HepG2 (cell line): ENCODE results near the gene GHR. TPM values are rescaled to one million over a fixed set of nuclear protein-coding genes. Genes with fewer than 3 reads are reported as not detected.

Experiments
- ATAC-seq: fragments of 200-7000 bp; cut with Tn5 transposase; 3 replicates; pipeline ENCODE4 v1.9.1; 2020; ENCODE audit warnings: mild to moderate bottlenecking, moderate library complexity
- BruUV-seq: library from RNA; stranded (reverse); fragments of 400-500 nt; replicated peaks from 2 replicates; lab custom pipeline; 2021; lab: Mats Ljungman, UMichigan
- CTCF ChIA-PET: fragments of 300-600 bp; formaldehyde crosslinking; extraction: SDS; loops from one replicate; lab custom pipeline; 2021; ENCODE audit warnings: low total read pairs, inconsistent platforms, low intra/inter-chr PET ratio; lab: Yijun Ruan, JAX
- POLR2A ChIA-PET: fragments of 350-600 bp; sonication (Branson Sonifier 250); formaldehyde crosslinking; loops from one replicate; lab custom pipeline; 2020; ENCODE audit warnings: antibody characterized with exemption, inconsistent platforms; lab: Yijun Ruan, JAX
- DNase-seq: peaks from one replicate; pipeline ENCODE4 v3.0.0-alpha.2; 2015; ENCODE audit warnings: low spot score
- FAIRE-seq: peaks from 3 replicates; lab custom pipeline; 2011; peaks lifted over from hg19 to GRCh38; lab: Jason Lieb, UNC
- H2AFZ ChIP-seq: one replicate; pipeline ENCODE4 v1.6.1; 2011; ENCODE audit warnings: low read length, inconsistent platforms
- H3K27ac ChIP-seq: fragments of 300-600 bp; 3 replicates; pipeline ENCODE4 v1.8.0; 2011; ENCODE audit warnings: mixed run types, mild to moderate bottlenecking, mixed read lengths, low read length, inconsistent platforms; ENCODE audit not compliant: insufficient read depth; ENCODE audit errors: extremely low read length
- H3K27me3 ChIP-seq, 2 experiments: fragments of 200-600 bp in 1 of 2; 2 replicates in 1 of 2; 3 replicates in 1 of 2; pipeline versions ENCODE4 v1.6.0 to v1.8.0; 2011; ENCODE audit warnings: low read length in 2 of 2, mild to moderate bottlenecking in 2 of 2, moderate library complexity in 2 of 2, inconsistent platforms in 1 of 2; ENCODE audit not compliant: insufficient read depth in 2 of 2, control insufficient read depth in 1 of 2
- H3K36me3 ChIP-seq, 2 experiments: fragments of 200-600 bp in 1 of 2; replicated peaks in 1 of 2; 2 replicates in 1 of 2; 3 replicates in 1 of 2; pipeline versions ENCODE4 v1.5.1 to v1.8.0; 2011; ENCODE audit warnings: low read length in 2 of 2, inconsistent platforms in 1 of 2; ENCODE audit not compliant: insufficient read depth in 2 of 2, control insufficient read depth in 1 of 2
- H3K4me1 ChIP-seq: 2 replicates; pipeline ENCODE4 v1.5.1; 2012; ENCODE audit warnings: low read length, inconsistent platforms; ENCODE audit not compliant: insufficient read depth
- H3K4me2 ChIP-seq: 2 replicates; pipeline ENCODE4 v1.6.0; 2011; ENCODE audit warnings: low read depth, low read length, inconsistent platforms
- H3K4me3 ChIP-seq, 3 experiments: fragments of 200-600 bp in 1 of 3; sonication (generic), shearing (Covaris generic) in 1 of 3; replicated peaks in 1 of 3; 2 replicates each; pipeline ENCODE4 v1.5.1; 2011 to 2016; ENCODE audit warnings: low read length in 3 of 3, inconsistent platforms in 2 of 3, low read depth in 2 of 3, mild to moderate bottlenecking in 2 of 3, control low read depth in 1 of 3, mixed read lengths in 1 of 3; ENCODE audit not compliant: insufficient read depth in 1 of 3
- H3K79me2 ChIP-seq: one replicate; pipeline ENCODE4 v1.6.1; 2011; ENCODE audit warnings: low read length, inconsistent platforms; ENCODE audit not compliant: insufficient read depth
- H3K9ac ChIP-seq: 2 replicates; pipeline ENCODE4 v1.6.0; 2011; ENCODE audit warnings: mild to moderate bottlenecking, low read depth, low read length, inconsistent platforms; ENCODE audit not compliant: insufficient read depth
- H3K9me3 ChIP-seq: 2 replicates; pipeline ENCODE4 v1.5.1; 2012; ENCODE audit warnings: mild to moderate bottlenecking, low read length
- H4K20me1 ChIP-seq: 2 replicates; pipeline ENCODE4 v1.6.0; 2011; ENCODE audit warnings: inconsistent platforms, mild to moderate bottlenecking, low read length, moderate library complexity; ENCODE audit not compliant: insufficient read depth
- CBX5 ChIP-seq: sonication (generic); formaldehyde crosslinking; IDR thresholded peaks from 2 replicates; pipeline ENCODE4 v1.4.0; 2020; ENCODE audit warnings: missing genetic modification reagents, borderline replicate concordance
- ETV5 ChIP-seq: IDR thresholded peaks from 2 replicates; pipeline ENCODE4 v1.6.1; 2018; ENCODE audit warnings: missing biosample characterization, missing genetic modification reagents, inconsistent platforms, borderline replicate concordance
- HNRNPK ChIP-seq: fragments of 200-400 bp; formaldehyde crosslinking; IDR thresholded peaks from 2 replicates; pipeline ENCODE4 v1.6.1; 2018; ENCODE audit warnings: low read length, low read depth, moderate library complexity, mild to moderate bottlenecking; ENCODE audit not compliant: poor library complexity, severe bottlenecking
- KLF13 ChIP-seq: sonication (generic); formaldehyde crosslinking; IDR thresholded peaks from 2 replicates; pipeline ENCODE4 v1.4.0; 2020; ENCODE audit warnings: mild to moderate bottlenecking, missing genetic modification reagents
- MED13 ChIP-seq: sonication (generic); formaldehyde crosslinking; IDR thresholded peaks from 2 replicates; pipeline ENCODE4 v1.5.0; 2020; ENCODE audit warnings: missing genetic modification reagents
- MIXL1 ChIP-seq: IDR thresholded peaks from 2 replicates; pipeline ENCODE4 v1.6.1; 2016
- NFYB ChIP-seq: sonication (generic); formaldehyde crosslinking; IDR thresholded peaks from 2 replicates; pipeline ENCODE4 v1.4.0; 2020; ENCODE audit warnings: missing genetic modification reagents
- NKX3-1 ChIP-seq: sonication (generic); formaldehyde crosslinking; IDR thresholded peaks from 2 replicates; pipeline ENCODE4 v1.5.0; 2020; ENCODE audit warnings: missing genetic modification reagents
- SAP130 ChIP-seq: IDR thresholded peaks from 2 replicates; pipeline ENCODE4 v1.6.1; 2016; ENCODE audit warnings: low read depth
- SOX5 ChIP-seq: IDR thresholded peaks from 2 replicates; pipeline ENCODE4 v1.6.1; 2016; ENCODE audit warnings: borderline replicate concordance
- SRY ChIP-seq: sonication (generic); formaldehyde crosslinking; IDR thresholded peaks from 2 replicates; pipeline ENCODE4 v1.8.0; 2022; ENCODE audit warnings: mild to moderate bottlenecking, missing genetic modification reagents
- ZBTB25 ChIP-seq: IDR thresholded peaks from 2 replicates; pipeline ENCODE4 v1.6.1; 2018; ENCODE audit warnings: missing genetic modification reagents
- ZBTB7B ChIP-seq: sonication (generic); formaldehyde crosslinking; IDR thresholded peaks from 2 replicates; pipeline ENCODE4 v1.4.0; 2020; ENCODE audit warnings: missing genetic modification reagents
- ZMYM3 ChIP-seq: sonication (generic); formaldehyde crosslinking; IDR thresholded peaks from 2 replicates; pipeline ENCODE4 v1.5.1; 2020; ENCODE audit warnings: mild to moderate bottlenecking, missing genetic modification reagents
- ZNF101 ChIP-seq: sonication (generic); formaldehyde crosslinking; IDR thresholded peaks from 2 replicates; pipeline ENCODE4 v1.4.0; 2020; ENCODE audit warnings: mild to moderate bottlenecking, low read depth, missing genetic modification reagents, borderline replicate concordance
- ZNF260 ChIP-seq: sonication (generic); formaldehyde crosslinking; IDR thresholded peaks from 2 replicates; pipeline ENCODE4 v1.4.0; 2020; ENCODE audit warnings: missing genetic modification reagents, low read depth, mild to moderate bottlenecking, borderline replicate concordance
- ZNF354B ChIP-seq: sonication (generic); formaldehyde crosslinking; IDR thresholded peaks from 2 replicates; pipeline ENCODE4 v1.8.0; 2022; ENCODE audit warnings: mild to moderate bottlenecking, missing genetic modification reagents
- ZNF383 ChIP-seq: sonication (generic); formaldehyde crosslinking; IDR thresholded peaks from 2 replicates; pipeline ENCODE4 v1.4.0; 2020; ENCODE audit warnings: missing genetic modification reagents, mild to moderate bottlenecking, borderline replicate concordance
- ZNF550 ChIP-seq: sonication (generic); formaldehyde crosslinking; IDR thresholded peaks from 2 replicates; pipeline ENCODE4 v1.4.0; 2020; ENCODE audit warnings: mild to moderate bottlenecking, missing genetic modification reagents, borderline replicate concordance
- ZNF687 ChIP-seq: sonication (generic); formaldehyde crosslinking; IDR thresholded peaks from 2 replicates; pipeline ENCODE4 v1.5.1; 2020; ENCODE audit warnings: mild to moderate bottlenecking, missing genetic modification reagents, moderate library complexity
- WGBS: methylation state at CpG from one replicate; pipeline ENCODE4 v1.1.6; 2017; ENCODE audit warnings: low lambda C conversion rate; 5-methylcytosine and 5-hydroxymethylcytosine counted together
- in situ Hi-C: cut with HindIII; loops from 2 replicates; pipeline ENCODE4 v1.10.0; 2017; ENCODE audit warnings: low pct_unique_long_range_greater_than_20kb; ENCODE audit not compliant: extremely low pct_ligation_motif_present
- intact Hi-C: fragments of 100-400 bp; cut with micrococcal nuclease; formaldehyde crosslinking; loops from one replicate; pipeline ENCODE4 v1.10.0; 2022; ENCODE audit not compliant: unreplicated experiment
- polyA plus RNA-seq, 8 experiments: library from polyadenylated mRNA; depleted of rRNA in 3 of 8; stranded (reverse) in 7 of 8; unstranded in 1 of 8; fragments of >200 nt; fragmentation: Illumina TruSeq in 4 of 8; extraction: Trizol in 4 of 8; gene quantifications; 2 replicates each; pipeline versions ENCODE4 v1.2.1 to v1.2.3, GENCODE V29; 2011 to 2016; ENCODE audit warnings: low read depth in 4 of 8, missing spikeins in 1 of 8, mixed read lengths in 1 of 8; ENCODE audit not compliant: insufficient read depth in 1 of 8
- total RNA-seq, 5 experiments: library from RNA; depleted of rRNA; stranded (reverse); fragments of >200 nt; fragmentation: Illumina TruSeq; extraction: Trizol; gene quantifications; 2 replicates each; pipeline ENCODE4 v1.2.3, GENCODE V29; 2016; ENCODE audit warnings: low read depth in 1 of 5

Gene GHR
- total and polyA plus RNA-seq, 2 of the 13 experiments (the other 11 are each of a cell fraction or from before 2014, with no cell fraction given): 0.07 TPM; not detected in 1

- TF ChIP-seq ZNF687 (CRISPR knock-in tag): no peak
- no peak for TF ChIP-seq NKX3-1 (CRISPR knock-in tag)
- TF ChIP-seq SOX5 (CRISPR knock-in tag): no peak
- no peak for TF ChIP-seq ZMYM3 (CRISPR knock-in tag)
- no peak for TF ChIP-seq ZNF550 (CRISPR knock-in tag)
- TF ChIP-seq SRY: no peak
- no peak for TF ChIP-seq MIXL1
- TF ChIP-seq, all 625 proteins: peak for 0
Measured at GRCh38 chr5:42641336-42642005, 218.2 kb downstream of the GHR start (continued).

DNA sequence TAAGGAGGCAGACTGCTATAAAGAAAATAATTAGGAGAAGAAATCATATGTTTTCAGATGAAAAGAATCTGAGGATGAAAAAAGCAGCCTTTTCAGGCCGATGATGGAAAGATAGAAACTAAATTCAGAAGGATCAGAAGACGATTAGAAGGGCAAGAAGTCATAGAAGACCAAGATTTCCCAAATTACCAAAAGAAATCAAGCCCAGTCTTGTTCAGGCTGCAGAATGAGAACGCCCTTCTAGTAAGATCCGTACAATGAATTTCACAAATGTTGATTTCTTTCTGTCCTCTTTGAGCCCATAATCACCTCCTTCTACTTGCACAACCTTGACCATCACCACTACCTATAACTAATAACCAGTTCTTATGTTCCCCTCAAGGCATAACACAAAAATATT lies 218.8 kb downstream of the GHR start:
- in situ Hi-C loops: no loop called here
- Histone ChIP-seq H3K79me2 (no peaks in the 10 kb centered on the region), H3K4me3 (no peak overlapping the region), H3K4me1 (no peaks in the 10 kb centered on the region), H4K20me1 (no peaks in the 10 kb centered on the region), H3K27me3 (no peaks in the 10 kb centered on the region)
- WGBS: 30% methylated on average over 4 of the region's 4 CpGs
- ATAC-seq (no peak), FAIRE-seq (no peak)
- TF ChIP-seq HNRNPK (no peak), KLF13 (CRISPR knock-in tag) (no peak), ZBTB7B (no peak), MED13 (CRISPR knock-in tag) (no peak), NFYB (no peak), SAP130 (CRISPR knock-in tag) (no peak), ZNF383 (no peak), ZNF101 (CRISPR knock-in tag) (no peak), ZNF354B (CRISPR knock-in tag) (no peak), ZBTB25 (CRISPR knock-in tag) (no peak), ZNF260 (CRISPR knock-in tag) (no peak), ETV5 (CRISPR knock-in tag) (no peak), CBX5 (no peak)
- TF ChIP-seq, all 625 proteins: peak for 0
- H3K9ac ChIP-seq: no peak overlapping the region
- H3K27ac ChIP-seq: no peak overlapping the region
- intact Hi-C loops: no loop called here
- no TSS peak for BruUV-seq
- no peak overlapping the region for H2AFZ ChIP-seq
- ChIA-PET POLR2A (no interaction called here), CTCF (no interaction called here)
- H3K4me2 ChIP-seq: no peak overlapping the region
- H3K36me3 ChIP-seq: no peaks in the 10 kb centered on the region
- no peak for DNase-seq
- H3K9me3 ChIP-seq: no peaks in the 10 kb centered on the region
